Measurements from ENCODE around the gene PCP2.
A peak's percentile ranks its signal among the peaks of the same experiment; 100 is the strongest.

PCP2 gene

DNA sequence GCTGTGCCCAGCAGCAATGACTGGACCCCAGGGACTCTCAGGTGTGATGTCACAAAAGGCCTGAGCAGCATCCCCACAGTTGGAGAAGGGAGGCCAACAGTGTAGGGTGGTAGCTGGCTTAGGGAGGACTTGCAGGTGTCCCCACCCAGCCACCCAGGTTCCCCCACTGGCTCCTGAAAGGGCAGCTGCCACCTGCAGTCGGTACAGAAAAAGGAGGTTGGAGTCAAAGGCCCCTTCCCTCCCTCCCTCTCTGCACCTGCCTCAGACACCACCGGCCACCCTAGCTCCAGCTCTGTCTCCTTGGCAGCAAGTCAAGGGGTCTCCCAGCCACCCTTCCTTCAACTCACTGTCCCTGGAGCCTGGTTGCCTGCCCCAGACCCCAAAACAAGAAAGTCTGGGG is at the start of gene PCP2:
TSS of gene PCP2 (minus strand) at position 22 of the 400 bp plus-strand sequence. CDS start 262 bp downstream, outside the sequence.
- no peak for DNase-seq

DNA sequence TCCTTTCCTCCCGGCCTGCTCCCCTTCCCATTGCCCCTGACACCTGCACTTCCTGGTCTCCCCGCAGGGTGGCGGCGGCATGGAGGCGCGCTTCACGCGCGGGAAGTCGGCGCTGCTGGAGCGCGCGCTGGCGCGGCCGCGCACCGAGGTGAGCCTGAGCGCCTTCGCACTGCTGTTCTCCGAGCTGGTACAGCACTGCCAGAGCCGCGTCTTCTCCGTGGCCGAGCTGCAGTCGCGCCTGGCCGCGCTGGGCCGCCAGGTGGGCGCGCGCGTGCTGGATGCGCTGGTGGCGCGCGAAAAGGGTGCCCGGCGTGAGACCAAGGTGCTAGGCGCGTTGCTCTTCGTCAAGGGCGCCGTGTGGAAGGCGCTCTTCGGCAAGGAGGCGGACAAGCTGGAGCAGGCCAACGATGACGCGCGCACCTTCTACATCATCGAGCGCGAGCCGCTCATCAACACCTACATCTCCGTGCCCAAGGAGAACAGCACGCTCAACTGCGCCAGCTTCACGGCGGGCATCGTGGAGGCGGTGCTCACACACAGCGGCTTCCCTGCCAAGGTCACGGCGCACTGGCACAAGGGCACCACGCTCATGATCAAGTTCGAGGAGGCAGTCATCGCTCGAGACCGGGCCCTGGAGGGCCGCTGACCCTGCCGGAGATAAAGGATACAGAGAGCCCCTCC is 48.8 kb upstream of the PCP2 start:
- DNase-seq: no peak

DNA sequence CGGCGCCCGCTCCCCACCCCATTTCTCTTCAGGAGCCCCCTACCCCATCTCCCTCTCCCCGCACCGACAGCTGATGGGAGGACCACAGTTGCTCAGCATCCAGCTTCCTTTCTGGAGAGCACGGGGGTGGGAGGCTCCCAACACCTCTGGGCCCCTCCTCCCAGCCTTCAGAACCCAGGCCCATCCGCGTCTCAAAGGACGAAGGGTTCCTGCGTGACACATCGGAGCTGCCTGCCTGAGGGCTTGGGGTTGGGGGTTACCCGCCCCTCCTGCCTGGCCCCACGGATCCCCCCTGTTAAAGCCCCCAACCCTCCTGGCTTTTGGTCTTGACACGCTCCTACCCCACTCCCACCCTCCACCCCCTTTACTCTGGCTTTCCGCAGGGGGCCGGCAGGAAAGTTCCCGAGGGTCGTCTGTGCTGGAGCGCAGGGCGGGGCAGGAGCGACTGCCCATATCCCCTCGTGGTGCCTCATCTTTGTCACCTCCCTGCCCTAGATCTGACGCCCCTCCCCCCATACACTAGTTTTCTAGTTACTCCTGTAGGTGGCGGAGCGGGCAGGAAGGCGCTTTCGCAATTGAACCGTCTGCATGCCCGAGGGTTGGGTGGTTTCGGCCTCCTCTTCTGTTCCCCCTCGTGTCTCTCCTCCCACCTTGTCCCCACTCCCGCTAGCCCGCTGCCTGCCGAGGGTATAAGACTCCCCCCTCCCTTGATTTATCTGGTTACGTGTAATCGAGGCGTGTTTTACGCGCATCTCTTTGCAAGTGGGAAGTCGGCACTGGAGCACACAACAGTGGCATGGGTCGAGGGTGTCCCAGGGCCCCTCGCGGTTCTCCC is 48.0 kb upstream of the PCP2 start:
- no peak for DNase-seq

DNA sequence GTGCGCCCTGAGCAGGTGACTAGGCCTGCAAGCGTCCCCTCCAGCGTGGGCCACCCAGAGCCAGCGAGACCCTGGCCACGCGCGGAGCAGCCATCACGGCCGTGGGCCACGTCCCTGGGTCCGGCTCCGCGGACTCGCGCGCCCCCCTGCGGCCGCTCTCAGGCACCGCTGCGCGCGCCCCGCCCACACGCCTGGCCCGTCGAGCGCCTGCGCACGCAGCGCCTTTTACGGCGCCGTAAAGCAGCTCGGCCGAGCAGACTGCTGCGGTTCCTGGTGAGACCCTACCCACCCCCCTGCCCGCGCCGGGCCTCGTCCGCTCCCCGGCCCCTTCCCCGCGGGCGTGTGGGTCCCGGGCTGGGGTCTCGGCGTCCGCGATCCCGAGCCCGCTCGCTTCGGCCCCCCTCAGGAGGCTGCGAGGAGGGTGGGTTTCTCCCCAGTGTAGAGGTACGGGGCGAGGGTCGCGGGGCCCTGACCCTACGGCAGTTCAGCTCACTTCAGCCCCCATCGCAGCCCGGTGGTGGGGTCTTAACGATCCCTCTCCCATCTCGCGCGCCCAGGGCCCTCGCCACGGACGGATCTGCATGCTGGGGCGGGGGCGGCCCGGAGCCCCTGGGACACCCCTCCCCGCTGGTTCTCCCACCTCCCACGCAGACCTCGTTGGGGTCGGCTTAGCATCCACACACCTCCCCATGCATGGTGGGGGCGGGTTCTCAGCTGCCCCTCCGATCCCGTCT is 47.3 kb upstream of the PCP2 start, which contains the start of gene TRAPPC5:
TSS of gene TRAPPC5 (plus strand) at position 228 of the 734 bp plus-strand sequence. CDS start 1,421 bp downstream, outside the sequence.
- DNase-seq: peak; percentile 73

DNA sequence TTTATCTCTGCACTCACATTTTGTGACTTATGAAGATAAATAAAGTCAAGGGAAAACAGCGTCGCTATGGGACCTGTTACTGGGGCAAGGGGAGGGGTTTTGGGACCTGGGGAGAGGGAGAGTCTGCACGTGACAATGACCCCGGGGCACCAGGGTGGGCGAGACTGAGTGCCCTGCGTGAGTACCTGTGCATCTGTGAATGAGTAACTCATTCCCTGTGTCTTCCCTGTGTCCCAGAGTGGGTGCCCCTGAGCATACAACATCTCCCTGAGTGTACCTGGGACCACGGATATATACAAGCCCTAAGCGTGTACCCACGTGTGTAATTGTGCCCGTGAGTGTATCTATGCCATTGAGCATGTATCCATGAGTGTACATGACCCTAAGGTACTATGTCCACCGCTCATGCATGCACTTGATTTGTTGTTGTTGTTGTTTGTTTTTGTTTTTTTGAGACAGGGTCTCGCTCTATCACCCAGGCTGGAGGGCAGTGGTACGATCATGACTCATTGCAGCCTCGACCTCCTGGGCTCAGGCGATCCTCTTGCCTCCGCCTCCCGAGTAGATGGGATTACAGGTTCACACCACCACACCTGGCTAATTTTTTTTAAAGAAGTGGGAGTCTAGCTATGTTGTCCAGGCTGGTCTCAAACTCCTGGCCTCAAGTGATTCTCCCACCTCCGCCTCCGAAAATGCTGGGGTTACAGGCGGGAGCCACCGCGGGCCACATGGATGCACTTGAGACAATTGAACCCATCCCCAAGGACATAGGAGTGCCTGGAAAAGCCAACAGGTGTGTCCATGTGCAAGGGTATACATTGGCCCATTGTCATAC is 46.5 kb upstream of the PCP2 start:
- DNase-seq: no peak

DNA sequence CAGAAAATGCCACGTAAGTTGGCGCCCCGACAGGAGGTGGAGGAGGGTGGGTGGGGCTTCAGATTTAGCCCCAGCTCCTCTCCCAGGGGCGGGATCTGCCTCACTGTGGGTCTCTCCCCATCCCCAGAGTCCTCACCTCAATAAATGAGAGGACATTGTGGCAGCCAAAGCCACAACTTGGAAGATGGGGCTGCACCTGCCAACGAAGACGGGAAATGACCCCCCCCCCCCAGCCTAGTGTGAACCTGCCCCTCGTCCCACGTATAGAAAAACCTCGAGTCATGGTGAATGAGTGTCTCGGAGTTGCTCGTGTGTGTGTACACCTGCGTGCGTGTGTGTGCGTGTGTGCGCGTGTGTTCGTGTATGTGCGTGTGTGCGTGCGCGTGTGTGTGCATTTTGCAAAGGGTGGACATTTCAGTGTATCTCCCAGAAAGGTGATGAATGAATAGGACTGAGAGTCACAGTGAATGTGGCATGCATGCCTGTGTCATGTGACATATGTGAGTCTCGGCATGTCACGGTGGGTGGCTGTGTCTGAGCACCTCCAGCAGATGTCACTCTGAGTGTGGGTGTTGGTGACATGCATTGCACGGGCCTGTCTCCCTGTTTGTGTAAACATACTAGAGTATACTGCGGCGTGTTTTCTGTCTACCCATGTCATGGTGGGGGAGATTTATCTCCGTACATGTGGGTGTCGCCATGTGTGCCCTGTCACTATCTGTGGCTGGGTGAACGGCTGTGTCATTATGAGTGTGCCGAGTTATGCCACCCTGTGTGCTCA is 45.6 kb upstream of the PCP2 start:
- no peak for DNase-seq

DNA sequence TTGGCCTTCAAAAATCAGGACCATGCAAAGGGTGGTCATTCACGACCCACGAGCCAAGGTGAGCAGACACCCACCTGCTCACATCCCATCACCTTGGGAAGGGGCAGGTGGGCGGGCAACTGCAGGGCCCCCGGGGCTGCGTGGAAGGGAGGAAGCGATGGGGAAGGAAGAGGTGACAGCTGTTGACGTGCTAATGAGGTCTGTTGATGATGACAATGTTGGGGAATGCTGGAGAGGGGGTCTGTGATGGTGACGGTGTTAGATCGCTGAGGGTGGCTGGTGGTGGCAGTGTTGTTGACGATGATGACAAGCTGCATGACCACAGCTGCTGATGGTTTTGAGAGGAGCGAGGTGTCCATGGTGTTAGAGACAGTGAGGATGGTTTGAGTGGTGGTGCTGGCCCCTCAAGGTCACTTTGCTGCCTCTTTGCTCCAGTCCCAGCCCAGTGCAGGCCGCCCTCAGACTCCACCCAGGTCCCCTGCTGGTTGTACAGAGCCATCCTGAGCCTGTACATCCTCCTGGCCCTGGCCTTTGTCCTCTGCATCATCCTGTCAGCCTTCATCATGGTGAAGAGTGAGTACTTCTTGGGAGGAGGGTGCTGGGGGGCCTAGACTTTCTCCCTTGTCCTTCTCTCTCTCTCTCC is 44.3 kb upstream of the PCP2 start:
- no peak for DNase-seq

DNA sequence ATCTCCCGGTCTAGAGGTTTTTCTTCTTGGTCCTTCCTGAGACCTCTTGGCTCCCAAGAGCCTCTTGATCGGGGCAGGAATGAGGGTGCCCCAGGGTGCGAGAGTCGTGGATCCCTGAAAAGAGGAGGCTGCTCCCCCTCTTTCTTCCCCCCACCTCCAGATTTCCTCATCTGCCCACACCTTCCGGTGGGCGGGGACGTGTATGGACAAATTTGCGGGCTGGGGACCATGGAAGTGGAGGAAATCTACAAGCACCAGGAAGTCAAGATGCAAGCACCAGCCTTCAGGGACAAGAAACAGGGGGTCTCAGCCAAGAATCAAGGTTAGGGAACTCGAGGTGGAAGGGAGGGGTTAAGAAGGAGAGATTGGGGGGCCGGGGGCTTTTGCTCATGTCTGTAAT is 43.3 kb upstream of the PCP2 start, which contains the start of gene MCEMP1:
TSS of gene MCEMP1 (plus strand) at position 237 of the 400 bp plus-strand sequence. CDS start at position 268, 31 bp downstream.
- no peak for DNase-seq

DNA sequence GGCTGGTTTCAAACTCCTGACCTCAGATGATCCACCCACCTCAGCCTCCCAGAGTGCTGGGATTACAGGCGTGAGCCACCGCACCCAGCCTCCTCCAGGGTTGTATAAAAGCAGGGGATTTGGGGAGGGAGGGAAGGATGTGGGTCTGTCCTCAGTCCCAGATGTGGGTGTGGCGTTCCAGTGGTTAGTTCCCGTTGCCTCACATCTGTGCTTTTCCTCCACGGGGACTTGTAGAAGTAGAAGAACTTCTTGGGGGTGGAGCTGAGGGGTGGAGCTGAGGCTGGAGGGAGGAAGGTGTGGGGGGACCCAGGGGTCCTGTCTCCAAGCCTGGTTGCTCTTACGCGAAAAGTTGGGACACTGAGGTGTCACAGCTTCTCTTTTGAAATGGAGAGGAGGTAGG is 42.9 kb upstream of the PCP2 start:
- no peak for DNase-seq

DNA sequence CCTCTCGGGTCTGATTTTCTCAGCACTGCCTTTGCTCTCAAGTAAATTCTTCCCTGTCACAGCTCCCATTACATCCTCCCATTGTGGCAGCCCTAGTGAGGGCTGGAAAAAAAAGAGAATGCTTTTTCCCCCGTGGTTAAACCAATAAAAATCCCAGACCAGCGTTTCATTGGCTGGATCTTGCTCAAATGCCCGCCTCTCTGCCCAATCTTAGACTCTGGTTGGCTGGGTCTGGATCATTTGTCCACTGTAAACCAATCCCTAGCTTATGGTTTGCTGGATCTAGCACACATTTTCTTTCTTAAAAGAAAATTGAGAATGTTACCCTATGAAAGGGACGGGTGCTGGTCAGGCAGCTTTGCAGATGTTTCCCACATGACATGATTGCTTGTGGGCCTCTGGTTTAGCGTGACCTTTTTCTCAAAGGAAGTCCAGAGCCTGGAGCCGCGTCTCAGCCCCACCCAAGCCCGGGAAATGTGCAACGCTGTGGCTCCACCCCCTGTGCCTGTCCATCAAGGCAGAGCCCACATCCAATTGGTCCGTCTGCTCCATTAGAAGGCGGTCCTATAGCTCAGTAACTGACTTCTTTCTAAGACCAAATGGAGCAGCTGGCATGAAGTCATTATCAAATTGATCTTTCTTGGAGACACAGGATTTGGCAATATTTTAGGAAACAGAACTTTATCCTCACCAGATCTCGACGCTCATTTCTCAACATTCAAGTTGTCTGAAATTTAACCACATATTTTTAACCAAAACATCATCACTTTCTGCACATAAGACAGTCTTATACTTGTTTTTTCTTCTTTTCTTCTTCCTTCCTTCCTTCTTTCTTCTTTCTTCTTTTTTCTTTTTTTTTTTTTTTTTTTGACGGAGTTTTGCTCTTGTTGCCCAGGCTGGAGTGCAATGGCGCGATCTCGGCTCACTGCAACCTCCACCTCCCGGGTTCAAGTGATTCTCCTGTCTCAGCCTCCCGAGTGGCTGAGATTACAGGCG is 40.8 kb upstream of the PCP2 start:
- peak; percentile 46 for DNase-seq

DNA sequence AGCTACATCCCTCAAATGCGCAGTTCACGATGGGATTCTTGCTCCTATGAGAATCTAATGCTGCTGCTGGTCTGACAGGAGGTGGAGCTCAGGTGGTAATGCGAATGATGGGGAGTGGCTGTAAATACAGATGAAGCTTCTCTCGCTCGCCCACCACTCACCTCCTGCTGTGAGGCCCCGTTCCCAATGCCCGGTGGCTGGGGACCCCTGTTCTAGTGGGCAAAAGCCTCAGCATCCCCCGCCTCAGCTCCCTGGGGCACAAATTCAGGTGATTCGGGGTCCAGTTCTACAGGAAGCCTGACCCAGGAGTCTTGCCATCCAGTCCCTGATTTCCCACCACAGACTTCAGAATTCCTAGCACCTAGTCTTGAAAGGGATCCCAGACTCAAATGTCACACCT is 39.0 kb upstream of the PCP2 start:
- DNase-seq: no peak

DNA sequence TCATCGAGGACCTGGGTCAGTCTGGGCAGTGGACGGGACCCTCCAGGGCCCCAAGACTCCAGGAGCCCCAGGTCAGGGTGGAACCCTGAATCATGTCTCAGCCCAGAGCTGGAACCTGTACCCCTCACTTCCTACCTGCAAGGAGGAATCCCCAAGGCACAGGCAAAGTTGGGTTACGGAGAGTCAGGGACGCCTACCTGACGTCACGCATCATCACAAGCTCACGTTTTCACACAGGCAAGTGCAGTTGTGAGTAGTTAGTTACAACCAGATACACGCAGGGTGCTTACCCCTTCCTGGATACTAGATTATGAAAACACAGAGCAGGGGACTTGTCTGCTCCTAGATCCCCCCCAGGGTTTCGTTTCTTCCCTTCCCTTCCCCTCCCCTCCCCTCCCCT is 37.3 kb upstream of the PCP2 start:
- DNase-seq: no peak

DNA sequence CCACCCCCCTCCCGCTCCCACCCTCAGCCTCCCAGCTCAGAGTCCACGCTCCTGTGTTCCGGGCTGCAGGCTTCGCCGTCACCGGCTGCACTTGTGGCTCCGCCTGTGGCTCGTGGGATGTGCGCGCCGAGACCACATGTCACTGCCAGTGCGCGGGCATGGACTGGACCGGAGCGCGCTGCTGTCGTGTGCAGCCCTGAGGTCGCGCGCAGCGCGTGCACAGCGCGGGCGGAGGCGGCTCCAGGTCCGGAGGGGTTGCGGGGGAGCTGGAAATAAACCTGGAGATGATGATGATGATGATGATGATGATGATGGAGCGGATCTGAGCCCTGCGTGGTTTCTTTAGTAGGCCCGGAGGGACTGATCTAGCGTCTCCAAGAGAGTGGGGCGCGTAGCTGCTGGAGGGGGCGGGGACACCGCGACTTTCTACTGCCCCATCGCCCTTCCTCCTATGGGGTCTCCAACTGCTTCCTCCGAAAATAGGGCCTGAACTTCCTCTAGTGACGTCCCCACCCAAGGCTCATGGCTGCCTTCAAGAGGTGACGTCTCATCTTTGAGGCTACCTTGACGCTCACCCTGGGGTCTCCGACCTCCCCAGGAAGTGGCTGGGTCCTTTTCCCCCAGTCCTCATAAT is 36.7 kb upstream of the PCP2 start:
- no peak for DNase-seq

DNA sequence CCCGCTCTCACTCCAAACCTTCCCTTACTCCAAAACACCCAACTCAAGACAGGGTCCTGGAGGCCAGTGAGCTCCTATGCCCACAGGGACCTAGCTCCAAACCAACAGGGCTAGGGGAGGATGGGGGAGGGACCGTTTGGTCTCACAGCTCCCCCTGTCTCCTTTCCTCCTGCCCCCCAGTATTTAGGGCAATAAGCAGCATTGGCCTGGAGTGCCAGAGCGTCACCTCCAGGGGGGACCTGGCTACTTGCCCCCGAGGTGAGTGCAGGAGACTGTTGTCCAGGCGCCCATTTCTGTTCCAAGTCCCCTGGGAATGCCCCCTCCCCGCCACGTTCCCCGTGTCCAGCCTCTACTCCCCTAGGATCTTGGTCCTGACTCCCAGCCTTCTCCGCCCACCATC is 36.1 kb upstream of the PCP2 start:
- no peak for DNase-seq

DNA sequence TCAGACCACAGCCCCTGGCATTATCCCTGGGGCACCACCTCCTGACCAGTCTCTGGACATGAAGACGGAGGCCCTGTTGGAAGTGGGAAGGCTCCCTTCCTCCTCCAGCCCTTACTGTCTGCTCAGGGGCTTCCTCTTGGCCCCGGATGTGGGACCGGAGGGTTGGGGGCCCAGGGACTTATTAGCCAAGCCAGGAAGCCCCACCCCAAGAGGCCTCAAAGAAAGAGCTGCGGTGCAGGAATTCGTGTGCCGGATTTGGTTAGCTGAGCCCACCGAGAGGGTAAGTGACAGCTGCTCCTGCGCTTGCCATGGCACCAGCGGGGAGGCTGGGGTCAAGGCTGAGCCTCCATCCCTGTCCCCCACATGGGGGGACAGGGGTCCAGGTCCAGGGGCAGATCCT is 35.3 kb upstream of the PCP2 start, which contains the start of gene RETN:
TSS of gene RETN (plus strand) at position 208 of the 400 bp plus-strand sequence. CDS start 278 bp downstream, outside the sequence.
- DNase-seq: no peak

DNA sequence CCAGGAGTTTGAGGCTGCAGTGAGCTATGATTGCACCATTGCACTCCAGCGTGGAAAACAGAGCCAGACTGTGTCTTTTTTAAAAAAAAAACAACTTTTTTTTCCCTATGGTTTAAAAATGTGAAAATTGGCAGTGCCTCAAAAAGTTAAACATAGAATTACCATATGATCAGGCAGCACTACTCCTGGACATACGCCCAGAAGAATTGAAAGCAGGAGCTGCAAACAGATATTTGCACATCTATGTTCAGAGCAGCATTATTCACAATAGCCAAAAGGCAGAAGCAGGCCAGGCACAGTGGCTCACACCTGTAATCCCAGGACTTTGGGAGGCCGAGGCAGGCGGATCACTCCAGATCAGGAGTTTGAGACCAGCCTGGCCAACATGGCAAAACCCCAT is 31.6 kb upstream of the PCP2 start:
- DNase-seq: no peak

DNA sequence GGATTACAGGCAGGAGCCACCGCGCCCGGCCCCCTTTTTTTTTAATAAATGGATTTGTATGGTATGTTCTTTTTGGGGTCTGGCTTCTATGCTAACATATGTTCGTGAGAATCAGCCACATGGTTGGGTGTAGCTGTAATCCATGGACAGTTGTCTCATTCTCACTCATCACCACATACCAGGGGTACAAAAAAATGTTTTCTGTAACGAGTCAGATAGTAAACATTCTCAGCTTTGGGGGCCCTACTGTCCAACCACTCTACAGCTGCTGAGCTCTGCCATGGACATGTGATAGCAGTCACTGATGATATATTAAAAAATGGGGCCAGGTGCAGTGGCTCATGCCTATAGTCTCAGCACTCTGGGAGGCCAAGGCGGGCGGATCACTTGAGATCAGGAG is 30.2 kb upstream of the PCP2 start:
- no peak for DNase-seq

DNA sequence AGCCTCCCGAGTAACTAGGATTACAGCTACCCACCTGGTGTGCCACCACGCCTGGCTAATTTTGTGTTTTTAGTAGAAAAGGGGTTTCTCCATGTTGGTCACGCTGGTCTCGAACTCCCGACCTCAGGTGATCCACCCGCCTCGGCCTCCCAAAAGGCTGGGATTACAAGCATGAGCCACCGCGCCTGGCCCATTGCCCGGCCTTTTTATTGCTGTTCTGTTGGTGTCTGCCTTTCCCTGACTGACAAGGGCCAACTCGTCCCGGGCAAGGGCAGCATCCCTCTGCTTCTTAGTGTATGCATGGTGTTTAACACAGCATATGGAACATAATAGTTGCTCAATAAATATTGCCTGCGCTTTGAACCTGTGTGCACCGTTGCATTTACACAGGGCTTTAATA is 29.1 kb upstream of the PCP2 start:
- DNase-seq: no peak

Measured in NK-92 treated with Interleukin-12 subunit alpha and Interleukin-12 subunit beta, amount 100 ng/mL, for 24 hours (cell line).